HL-60 (cell line): ENCODE data around the gene KRTAP4-16.

ENCODE experiments used
- CTCF ChIP-seq: IDR thresholded peaks from one replicate; pipeline ENCODE4 v1.5.1; 2011; ENCODE audit warnings: low read length, control low read depth, inconsistent platforms; ENCODE audit not compliant: insufficient read depth
- POLR2AphosphoS5 ChIP-seq: IDR thresholded peaks from 2 replicates; pipeline ENCODE4 v1.6.1; 2012; ENCODE audit warnings: low read depth
- TF ChIP-seq, protein P1 (sequence below): IDR thresholded peaks from 2 replicates; pipeline ENCODE4 v1.6.1; 2012; ENCODE audit warnings: low read depth; ENCODE audit not compliant: insufficient replicate concordance

- TF ChIP-seq CTCF (no peak), POLR2AphosphoS5 (no peak)
- TF ChIP-seq, protein P1, sequence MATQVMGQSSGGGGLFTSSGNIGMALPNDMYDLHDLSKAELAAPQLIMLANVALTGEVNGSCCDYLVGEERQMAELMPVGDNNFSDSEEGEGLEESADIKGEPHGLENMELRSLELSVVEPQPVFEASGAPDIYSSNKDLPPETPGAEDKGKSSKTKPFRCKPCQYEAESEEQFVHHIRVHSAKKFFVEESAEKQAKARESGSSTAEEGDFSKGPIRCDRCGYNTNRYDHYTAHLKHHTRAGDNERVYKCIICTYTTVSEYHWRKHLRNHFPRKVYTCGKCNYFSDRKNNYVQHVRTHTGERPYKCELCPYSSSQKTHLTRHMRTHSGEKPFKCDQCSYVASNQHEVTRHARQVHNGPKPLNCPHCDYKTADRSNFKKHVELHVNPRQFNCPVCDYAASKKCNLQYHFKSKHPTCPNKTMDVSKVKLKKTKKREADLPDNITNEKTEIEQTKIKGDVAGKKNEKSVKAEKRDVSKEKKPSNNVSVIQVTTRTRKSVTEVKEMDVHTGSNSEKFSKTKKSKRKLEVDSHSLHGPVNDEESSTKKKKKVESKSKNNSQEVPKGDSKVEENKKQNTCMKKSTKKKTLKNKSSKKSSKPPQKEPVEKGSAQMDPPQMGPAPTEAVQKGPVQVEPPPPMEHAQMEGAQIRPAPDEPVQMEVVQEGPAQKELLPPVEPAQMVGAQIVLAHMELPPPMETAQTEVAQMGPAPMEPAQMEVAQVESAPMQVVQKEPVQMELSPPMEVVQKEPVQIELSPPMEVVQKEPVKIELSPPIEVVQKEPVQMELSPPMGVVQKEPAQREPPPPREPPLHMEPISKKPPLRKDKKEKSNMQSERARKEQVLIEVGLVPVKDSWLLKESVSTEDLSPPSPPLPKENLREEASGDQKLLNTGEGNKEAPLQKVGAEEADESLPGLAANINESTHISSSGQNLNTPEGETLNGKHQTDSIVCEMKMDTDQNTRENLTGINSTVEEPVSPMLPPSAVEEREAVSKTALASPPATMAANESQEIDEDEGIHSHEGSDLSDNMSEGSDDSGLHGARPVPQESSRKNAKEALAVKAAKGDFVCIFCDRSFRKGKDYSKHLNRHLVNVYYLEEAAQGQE: no peak
Observed at GRCh38 chr17:41131979-41132378, 30.0 kb upstream of the KRTAP4-16 start.
